Loucy (cell line): Measurements from ENCODE around the gene HBEGF.

ENCODE experiments used
- EZH2phosphoT487 ChIP-seq: fragments of 200-600 bp; IDR thresholded peaks from 2 replicates; pipeline ENCODE4 v1.6.1; 2018; ENCODE audit warnings: antibody characterized with exemption, mild to moderate bottlenecking, moderate library complexity, borderline replicate concordance
- TF ChIP-seq, protein P1 (sequence below): fragments of 200-600 bp; sonication (generic); conservative IDR thresholded peaks from 2 replicates; pipeline ENCODE4 v1.5.1; 2014; ENCODE audit warnings: mild to moderate bottlenecking, antibody characterized with exemption, low read length

DNA sequence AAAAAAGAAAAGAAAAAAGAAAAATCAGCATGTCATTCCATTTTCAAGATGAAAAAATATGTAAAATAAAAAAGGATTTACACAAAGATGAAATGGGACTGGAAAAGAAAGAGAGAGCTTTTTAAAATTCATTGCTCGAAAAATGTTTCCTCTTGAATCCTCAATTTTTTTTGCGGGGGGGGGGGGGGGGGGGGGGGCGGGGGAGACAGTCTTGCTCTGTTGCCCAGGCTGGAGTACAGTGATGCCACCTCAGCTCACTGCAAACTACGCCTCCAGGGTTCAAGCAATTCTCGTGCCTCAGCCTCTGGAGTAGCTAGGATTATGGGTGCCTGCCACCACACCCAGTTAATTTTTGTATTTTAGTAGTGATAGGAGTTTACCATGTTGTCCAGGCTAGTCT lies 60.0 kb downstream of the HBEGF start:
- no peak for TF ChIP-seq EZH2phosphoT487
- TF ChIP-seq, protein P1, sequence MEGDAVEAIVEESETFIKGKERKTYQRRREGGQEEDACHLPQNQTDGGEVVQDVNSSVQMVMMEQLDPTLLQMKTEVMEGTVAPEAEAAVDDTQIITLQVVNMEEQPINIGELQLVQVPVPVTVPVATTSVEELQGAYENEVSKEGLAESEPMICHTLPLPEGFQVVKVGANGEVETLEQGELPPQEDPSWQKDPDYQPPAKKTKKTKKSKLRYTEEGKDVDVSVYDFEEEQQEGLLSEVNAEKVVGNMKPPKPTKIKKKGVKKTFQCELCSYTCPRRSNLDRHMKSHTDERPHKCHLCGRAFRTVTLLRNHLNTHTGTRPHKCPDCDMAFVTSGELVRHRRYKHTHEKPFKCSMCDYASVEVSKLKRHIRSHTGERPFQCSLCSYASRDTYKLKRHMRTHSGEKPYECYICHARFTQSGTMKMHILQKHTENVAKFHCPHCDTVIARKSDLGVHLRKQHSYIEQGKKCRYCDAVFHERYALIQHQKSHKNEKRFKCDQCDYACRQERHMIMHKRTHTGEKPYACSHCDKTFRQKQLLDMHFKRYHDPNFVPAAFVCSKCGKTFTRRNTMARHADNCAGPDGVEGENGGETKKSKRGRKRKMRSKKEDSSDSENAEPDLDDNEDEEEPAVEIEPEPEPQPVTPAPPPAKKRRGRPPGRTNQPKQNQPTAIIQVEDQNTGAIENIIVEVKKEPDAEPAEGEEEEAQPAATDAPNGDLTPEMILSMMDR, result no peak
